Nephron (organoid): ENCODE measurements around the gene DUXB.

ENCODE experiments used
- H3K27ac Mint-ChIP-seq, 3 experiments: 2 replicates each; pipeline ENCODE4 v1.8.0; 2020; ENCODE audit warnings: mixed read lengths in 3 of 3, mild to moderate bottlenecking in 2 of 3, moderate library complexity in 1 of 3
- H3K27me3 Mint-ChIP-seq: 2 replicates; pipeline ENCODE4 v1.8.0; 2021; ENCODE audit warnings: low read depth, mild to moderate bottlenecking, moderate library complexity, mixed read lengths
- H3K36me3 Mint-ChIP-seq: 2 replicates; pipeline ENCODE4 v1.8.0; 2020; ENCODE audit warnings: low read depth, mixed read lengths
- H3K4me1 Mint-ChIP-seq: 2 replicates; pipeline ENCODE4 v1.8.0; 2020; ENCODE audit warnings: mixed read lengths
- H3K4me3 Mint-ChIP-seq, 3 experiments: 2 replicates each; pipeline ENCODE4 v1.8.0; 2020; ENCODE audit warnings: mild to moderate bottlenecking in 3 of 3, mixed read lengths in 3 of 3, moderate library complexity in 2 of 3
- H3K9me3 Mint-ChIP-seq: 2 replicates; pipeline ENCODE4 v1.8.0; 2020; ENCODE audit warnings: mixed read lengths
- CTCF ChIP-seq, 3 experiments: fragments of 200-600 bp; sonication (generic); IDR thresholded peaks; one replicate each; pipeline ENCODE4 v1.5.0; 2021; ENCODE audit warnings: antibody characterized with exemption in 3 of 3; ENCODE audit not compliant: unreplicated experiment in 3 of 3

DUXB gene

GRCh38 chr16:75647492-75648264 is 53.6 kb downstream of the DUXB start, which contains the start of the genes KARS1 and TERF2IP:
Gene KARS1 (minus strand): TSS chr16:75647665. CDS start chr16:75647639, 26 bp downstream.
Gene TERF2IP (plus strand): TSS chr16:75647773. CDS start chr16:75647883, 110 bp downstream.
- H3K4me3 Mint-ChIP-seq, result peak within 1 kb of the TSS; percentile 99 to 100 (median 99)
- H3K27ac Mint-ChIP-seq, result peak within 1 kb of the TSS; percentile 98 to 100 (median 99)
- peaks cover 30% of the 10 kb centered on the region for H3K36me3 Mint-ChIP-seq
- H3K4me1 Mint-ChIP-seq, result peaks cover 46% of the 10 kb centered on the region
- TF ChIP-seq CTCF (IDR thresholded peaks at IDR 0.05; ENCODE audit: unreplicated experiment in 3 of 3), result no peak
- no peaks in the 10 kb centered on the region for H3K9me3 Mint-ChIP-seq
- no peaks in the 10 kb centered on the region for H3K27me3 Mint-ChIP-seq

DNA sequence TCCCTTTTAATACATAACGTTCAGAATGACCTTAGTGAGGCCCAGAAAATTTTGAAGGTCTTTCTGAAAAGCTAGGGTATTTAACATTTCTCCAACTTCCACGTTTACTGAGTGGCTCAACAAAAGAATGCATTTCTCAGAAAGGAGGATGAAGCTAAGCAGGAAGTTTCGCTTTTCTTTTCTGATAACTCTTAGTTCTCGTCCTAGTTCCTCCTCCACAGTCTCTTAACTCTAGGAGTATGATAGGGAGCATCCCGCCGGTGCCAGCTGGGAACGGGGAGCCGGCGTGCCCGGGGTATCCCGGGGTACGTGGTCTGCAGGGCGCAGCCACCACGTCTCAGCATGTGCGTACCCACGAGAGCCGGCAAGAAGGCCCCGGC is 54.2 kb downstream of the DUXB start:
- Mint-ChIP-seq H3K27me3 (no peaks in the 10 kb centered on the region), H3K4me3 (peak overlapping the region; percentile 95 to 99 (median 98)), H3K36me3 (peaks cover 31% of the 10 kb centered on the region), H3K27ac (peak overlapping the region; percentile 93 to 99 (median 96)), H3K4me1 (peaks cover 42% of the 10 kb centered on the region), H3K9me3 (no peaks in the 10 kb centered on the region)
- TF ChIP-seq CTCF (IDR thresholded peaks at IDR 0.05; ENCODE audit: unreplicated experiment in 3 of 3), result no peak

- peaks cover 46% of the 10 kb centered on the region for H3K36me3 Mint-ChIP-seq
- H3K27ac Mint-ChIP-seq, result peak overlapping the region; percentile 5 to 58 (median 34)
- H3K4me3 Mint-ChIP-seq, result peak overlapping the region; percentile 68 to 83 (median 74)
- TF ChIP-seq CTCF (IDR thresholded peaks at IDR 0.05; ENCODE audit: unreplicated experiment in 3 of 3), result no peak
- no peaks in the 10 kb centered on the region for H3K9me3 Mint-ChIP-seq
- no peaks in the 10 kb centered on the region for H3K27me3 Mint-ChIP-seq
- peaks cover 19% of the 10 kb centered on the region for H3K4me1 Mint-ChIP-seq
Observed at GRCh38 chr16:75644240-75645012, 56.8 kb downstream of the DUXB start.
